NCI-H2081 treated with DMSO at 0.1 percent for 48 hours (cell line): ENCODE results near the gene KLHDC8A.

Source experiments
- DNase-seq: peaks from one replicate; lab custom pipeline; 2025; lab: John Stamatoyannopoulos, UW

KLHDC8A gene

GRCh38 chr1:205344066-205344928 is 12.4 kb downstream of the KLHDC8A start:
- no peak for DNase-seq

- DNase-seq = no peak
These were observed 13.2 kb downstream of the KLHDC8A start for GRCh38 chr1:205343431-205344065.

GRCh38 chr1:205342986-205343385 is 13.7 kb downstream of the KLHDC8A start:
- DNase-seq = no peak

DNA sequence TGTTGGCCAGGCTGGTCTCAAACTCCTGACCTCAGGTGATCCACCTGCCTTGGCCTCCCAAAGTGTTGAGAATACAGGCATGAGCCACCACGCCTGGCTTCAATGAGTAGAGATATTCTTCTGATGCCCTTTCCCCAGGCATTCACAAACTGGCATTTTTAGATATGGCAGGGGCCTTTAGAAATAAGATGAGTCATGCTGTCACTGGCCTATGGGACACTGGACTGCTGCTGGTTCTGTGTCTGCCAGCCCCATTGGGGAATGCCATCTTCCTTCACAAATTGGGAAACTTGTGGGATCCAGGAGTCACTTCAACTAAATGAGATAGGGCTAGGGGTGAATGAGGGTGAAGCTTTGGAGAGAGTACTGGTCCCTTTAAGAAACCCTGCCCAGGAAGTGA is 16.0 kb downstream of the KLHDC8A start:
- no peak for DNase-seq

GRCh38 chr1:205339717-205340116 is 17.0 kb downstream of the KLHDC8A start:
- DNase-seq = no peak

GRCh38 chr1:205339197-205339702 is 17.5 kb downstream of the KLHDC8A start:
- no peak for DNase-seq

DNA sequence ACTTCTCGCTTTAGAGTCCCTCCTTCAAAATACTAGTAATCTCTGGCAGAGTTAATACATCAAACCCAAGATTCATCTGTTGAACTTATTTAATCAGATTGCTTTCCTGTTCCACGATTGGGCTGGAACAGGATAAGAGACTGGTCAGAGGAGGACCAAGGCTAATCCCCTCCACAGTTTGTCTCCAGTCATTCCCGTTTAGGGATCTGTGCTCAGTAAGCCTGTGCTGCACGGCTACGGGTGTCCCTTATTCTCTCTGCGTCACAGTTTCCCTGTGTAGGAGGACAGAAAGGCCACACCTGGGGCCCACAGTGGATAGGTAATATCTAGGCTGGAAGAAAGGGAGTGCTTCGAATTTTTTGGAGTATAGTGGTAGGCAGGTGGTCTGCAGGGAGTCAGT is 18.7 kb downstream of the KLHDC8A start:
- DNase-seq = no peak

- no peak for DNase-seq
These were observed 19.2 kb downstream of the KLHDC8A start for GRCh38 chr1:205337481-205337880.

GRCh38 chr1:205335692-205336091 is 21.0 kb downstream of the KLHDC8A start:
- no peak for DNase-seq

DNA sequence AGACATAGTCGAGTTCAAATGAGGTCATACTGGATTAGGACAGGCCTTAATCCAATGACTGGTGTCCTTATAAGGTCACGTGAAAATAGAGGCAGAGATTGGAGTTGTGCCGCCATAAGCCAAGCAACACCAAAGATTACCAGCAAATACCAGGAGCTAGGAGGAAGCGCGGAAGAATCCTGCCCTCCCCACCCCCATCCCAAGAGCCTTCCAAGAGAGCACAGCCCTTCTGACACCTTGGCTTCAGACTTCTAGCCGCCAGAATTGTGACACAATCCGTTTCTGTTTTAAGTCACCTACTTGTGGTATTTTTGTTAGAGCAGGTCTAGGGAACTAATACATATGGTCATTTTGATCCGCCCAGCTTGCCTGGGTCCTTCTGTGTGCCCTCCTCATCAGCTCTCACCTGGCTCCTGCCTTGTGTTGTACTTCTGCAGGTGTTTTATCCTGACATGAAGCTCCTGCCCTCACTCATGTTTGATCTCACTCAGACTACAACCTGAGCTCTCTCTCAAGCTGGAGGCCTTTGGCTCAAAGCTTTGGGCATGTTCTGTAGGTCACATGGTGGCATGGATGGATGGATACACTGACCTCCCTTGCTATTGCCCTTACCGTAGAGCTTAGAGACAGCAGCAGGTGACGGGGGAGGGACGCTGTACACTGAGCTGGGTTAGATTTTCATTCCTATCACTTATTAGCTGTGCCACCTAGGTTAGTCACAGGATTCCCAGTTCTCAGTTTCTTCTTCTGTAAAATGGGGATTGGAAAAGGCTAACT is 24.5 kb downstream of the KLHDC8A start:
- no peak for DNase-seq

DNA sequence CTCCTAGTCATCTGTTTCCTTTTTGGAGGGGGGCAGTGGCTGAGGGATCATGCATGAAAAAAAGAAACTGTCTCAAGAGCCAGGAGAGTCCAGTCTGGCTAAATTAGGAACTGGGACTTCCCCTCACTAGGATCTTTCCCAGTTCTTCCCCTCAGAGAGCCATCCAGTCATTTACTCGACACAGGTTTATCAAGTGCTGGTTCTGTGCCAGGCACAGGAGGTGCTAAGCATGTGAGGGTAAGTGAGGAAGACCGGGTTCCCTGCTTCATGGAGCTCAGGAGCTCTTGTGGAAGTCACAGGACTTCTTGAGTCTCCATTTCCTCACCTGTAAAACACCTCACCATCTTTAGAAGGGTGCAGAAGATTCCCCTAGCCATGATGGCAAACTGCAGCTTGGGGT is 26.6 kb downstream of the KLHDC8A start:
- no peak for DNase-seq

DNA sequence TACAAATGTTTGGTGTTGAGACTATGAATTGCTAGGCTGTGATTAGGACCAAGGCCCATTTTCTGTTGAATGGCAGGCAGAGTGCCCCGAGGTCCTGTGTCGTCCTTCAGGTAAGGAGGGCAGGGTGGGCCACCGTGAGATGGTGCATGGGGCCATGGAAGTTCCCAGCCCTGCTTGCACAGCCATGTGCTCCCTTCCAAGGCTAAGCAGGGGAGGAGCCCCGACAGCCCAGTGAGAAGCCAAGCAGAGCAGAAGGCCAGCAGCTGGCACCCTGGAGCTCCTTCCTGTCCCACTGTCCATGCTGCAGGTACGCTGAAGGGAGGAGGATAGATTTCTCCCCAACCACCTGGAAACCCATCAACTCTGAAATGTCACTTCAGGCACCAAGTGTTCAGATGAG is 27.0 kb downstream of the KLHDC8A start:
- no peak for DNase-seq

- no peak for DNase-seq
These were observed 28.2 kb downstream of the KLHDC8A start for GRCh38 chr1:205328476-205328875.

DNA sequence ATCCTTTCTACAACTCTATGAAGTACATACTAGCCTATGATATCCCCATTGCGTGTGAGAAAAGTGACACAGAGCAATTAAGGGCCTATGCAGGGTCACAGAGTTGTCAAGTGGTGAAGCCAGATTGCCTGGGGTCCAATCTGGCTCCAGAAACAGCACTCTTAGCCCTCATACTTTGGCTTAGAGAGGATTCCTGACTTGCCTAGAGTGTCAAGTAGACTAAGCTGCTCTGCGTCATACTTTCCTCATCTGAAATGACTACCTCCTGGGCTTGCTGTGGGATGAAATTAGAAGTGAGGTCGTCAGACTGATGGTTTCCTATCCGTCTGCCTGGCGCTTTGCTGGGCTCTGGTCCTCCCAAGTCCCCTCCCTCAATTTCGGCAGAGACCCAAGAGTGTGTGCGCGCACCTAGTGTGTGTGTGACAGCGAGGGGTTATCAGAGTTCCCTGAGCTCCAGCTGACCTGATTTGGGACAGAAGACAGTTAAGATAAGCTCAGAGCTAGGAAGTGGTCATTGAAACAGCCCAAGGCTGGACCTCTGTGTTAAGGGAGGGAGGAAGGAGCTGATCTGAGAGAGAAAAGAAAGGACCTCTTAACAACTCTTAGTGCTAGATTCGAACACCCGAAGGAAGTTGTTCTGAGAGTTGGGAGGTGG is 29.8 kb downstream of the KLHDC8A start:
- DNase-seq = no peak

DNA sequence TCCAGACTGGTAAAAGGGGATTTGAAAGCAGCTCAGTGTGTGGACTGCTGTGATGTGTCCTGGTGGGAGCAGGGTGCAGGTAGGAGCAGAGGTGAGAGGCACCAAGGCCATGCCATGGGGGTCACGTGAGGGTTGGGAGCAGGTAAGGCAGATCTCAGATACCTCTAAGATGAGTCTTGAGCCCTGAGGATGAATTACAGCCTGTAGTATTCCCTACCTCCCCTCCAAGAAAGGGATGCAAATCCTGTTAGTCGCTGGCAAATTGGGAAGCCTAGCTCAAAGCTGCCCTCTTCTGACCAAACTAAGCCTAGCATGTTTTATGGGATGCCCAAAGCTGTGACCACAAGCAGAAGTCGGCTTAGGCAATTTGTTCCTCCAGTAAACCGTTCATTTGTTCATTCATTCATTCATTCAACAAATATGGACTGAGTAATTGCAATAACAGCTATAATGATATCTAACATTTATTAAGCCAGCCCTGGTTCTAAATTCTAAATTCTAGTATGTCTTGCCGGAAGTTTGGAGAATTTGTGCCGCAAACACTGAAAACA is 31.3 kb downstream of the KLHDC8A start:
- no peak for DNase-seq

- DNase-seq = no peak
These were observed 31.9 kb downstream of the KLHDC8A start for GRCh38 chr1:205324781-205325180.

GRCh38 chr1:205323794-205324193 is 32.9 kb downstream of the KLHDC8A start:
- no peak for DNase-seq

GRCh38 chr1:205321959-205322283 is 34.8 kb downstream of the KLHDC8A start:
- DNase-seq = no peak

DNA sequence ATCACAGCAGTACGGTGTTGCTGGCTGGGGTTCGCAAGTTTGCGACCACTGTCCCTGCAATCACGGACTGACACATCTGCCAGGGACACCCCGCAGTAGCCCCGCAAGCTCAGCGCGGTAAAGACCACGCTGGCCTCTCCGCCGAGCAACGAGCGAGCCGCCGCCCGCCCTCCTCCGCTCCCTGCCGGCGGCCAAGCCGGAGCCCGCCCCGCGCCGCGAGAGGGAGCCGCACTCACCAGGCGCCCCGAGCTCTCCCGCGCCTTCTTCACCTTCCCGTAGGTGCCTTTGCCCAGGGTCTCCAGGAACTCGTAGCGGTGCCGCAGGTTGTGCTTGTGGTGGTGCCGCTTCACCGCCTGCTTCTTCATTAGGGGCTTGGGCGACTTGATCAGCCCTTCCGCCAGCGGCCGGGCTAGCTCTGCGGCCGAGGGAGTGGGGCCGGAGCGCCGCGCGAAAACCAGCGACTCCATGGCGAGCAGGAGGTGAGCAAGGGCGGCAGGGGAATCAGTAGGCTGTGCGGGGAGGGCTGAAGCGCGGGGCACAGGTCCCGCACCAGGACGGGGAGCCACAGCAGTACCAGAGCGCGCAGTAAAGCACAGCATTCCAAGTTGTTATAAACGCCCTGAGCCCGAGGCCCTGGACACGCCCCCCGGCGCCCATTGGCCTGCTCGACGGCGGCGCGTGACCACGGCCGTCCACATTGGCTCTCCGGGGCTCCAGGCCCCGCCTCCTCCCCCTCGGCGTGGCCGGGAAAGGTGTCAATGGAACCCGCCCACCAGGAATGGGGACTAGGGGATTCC is 35.4 kb downstream of the KLHDC8A start, which contains the start of gene NUAK2:
Gene NUAK2 (minus strand): TSS at position 584 of the 797 bp plus-strand sequence. CDS start 117 bp downstream, at position 467.
- peak; percentile 48 for DNase-seq

DNA sequence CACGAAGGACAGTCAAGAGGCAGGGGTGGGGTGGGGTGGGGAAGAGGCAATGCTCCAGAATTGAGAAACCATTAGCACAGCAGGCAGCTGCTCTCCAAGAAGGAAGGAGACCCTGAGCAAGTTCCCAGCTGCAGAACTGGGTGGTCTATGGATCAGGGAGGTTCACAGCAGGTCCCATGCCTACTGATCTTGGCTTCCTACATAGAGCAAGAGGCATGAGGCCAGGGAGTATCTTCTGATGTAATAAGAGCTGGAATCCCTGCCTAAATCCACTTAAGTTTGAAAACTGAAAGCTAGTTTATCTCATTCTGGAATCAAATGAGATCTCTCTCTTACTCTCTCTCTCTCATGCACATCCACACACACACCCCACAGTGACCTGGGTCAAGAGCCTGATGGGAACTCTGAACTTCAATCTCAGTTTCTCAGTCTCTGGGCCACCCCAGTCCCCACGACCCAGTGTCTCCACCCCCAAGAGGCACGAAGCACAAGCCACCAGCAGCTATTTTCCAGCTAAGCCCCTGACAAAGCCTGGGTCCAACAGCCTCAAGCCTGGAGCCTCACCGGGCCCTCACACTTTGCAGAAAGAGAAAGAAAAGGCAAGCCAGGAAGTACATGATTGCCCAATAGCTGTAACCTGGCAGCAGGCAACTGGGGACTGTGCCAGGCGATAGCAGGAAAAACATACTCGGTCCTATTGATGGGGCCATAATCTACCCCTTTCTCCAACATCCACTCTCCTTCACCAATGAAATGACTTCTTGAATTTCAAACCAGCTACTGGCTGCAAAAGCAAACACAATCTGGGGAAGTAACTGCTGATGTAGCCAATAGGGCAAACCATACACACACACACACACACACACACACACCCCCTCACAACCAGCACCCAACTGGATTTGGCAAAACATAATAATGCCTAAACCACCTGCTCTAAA is 37.4 kb downstream of the KLHDC8A start:
- DNase-seq = peak; percentile 90
